HTR-8/SVneo (cell line): ENCODE measurements around the gene KANSL1L.
A peak's percentile ranks its signal among the peaks of the same experiment; 100 is the strongest.

Experiments used
- DNase-seq: peaks from one replicate; pipeline ENCODE4 v3.0.0; 2011; ENCODE audit warnings: low spot score, mixed read lengths; ENCODE audit not compliant: insufficient read length
- FAIRE-seq: peaks from 2 replicates; lab custom pipeline; 2011; peaks lifted over from hg19 to GRCh38; lab: Jason Lieb, UNC

Gene KANSL1L

GRCh38 chr2:210004881-210005280 lies 166.3 kb downstream of the KANSL1L start:
- FAIRE-seq (no peak), DNase-seq (no peak)

- FAIRE-seq (no peak), DNase-seq (no peak)
These were observed 167.8 kb downstream of the KANSL1L start for GRCh38 chr2:210003359-210003758.

- DNase-seq (peak; percentile 87), FAIRE-seq (peak; percentile 94)
These were observed 168.8 kb downstream of the KANSL1L start, which contains the start of gene RPE for GRCh38 chr2:210002158-210003157. Gene RPE, plus strand, starts transcription at chr2:210002638. Its CDS starts 24 bp downstream, at chr2:210002662.

- FAIRE-seq (no peak), DNase-seq (no peak)
These were observed 170.5 kb downstream of the KANSL1L start for GRCh38 chr2:210000464-210001324.

GRCh38 chr2:209998596-209998995 lies 172.6 kb downstream of the KANSL1L start:
- FAIRE-seq, result no peak
- no peak for DNase-seq

GRCh38 chr2:209993968-209994367 lies 177.2 kb downstream of the KANSL1L start:
- DNase-seq (no peak), FAIRE-seq (no peak)

GRCh38 chr2:209990838-209991237 lies 180.4 kb downstream of the KANSL1L start:
- DNase-seq (no peak), FAIRE-seq (no peak)

GRCh38 chr2:209988010-209988409 lies 183.2 kb downstream of the KANSL1L start:
- FAIRE-seq, result no peak
- DNase-seq, result no peak

- no peak for DNase-seq
- peak; percentile 16 for FAIRE-seq
These were observed 184.8 kb downstream of the KANSL1L start for GRCh38 chr2:209986415-209986814.

- no peak for DNase-seq
- FAIRE-seq, result no peak
These were observed 185.3 kb downstream of the KANSL1L start for GRCh38 chr2:209985874-209986273.

GRCh38 chr2:209984291-209984690 lies 186.9 kb downstream of the KANSL1L start:
- no peak for FAIRE-seq
- no peak for DNase-seq

- FAIRE-seq (no peak), DNase-seq (peak; percentile 27)
These were observed 193.6 kb downstream of the KANSL1L start for GRCh38 chr2:209977386-209978239.

GRCh38 chr2:209976698-209977385 lies 194.4 kb downstream of the KANSL1L start:
- DNase-seq, result no peak
- no peak for FAIRE-seq

- DNase-seq, result no peak
- FAIRE-seq, result no peak
These were observed 196.6 kb downstream of the KANSL1L start for GRCh38 chr2:209974576-209974975.

- FAIRE-seq, result no peak
- no peak for DNase-seq
These were observed 197.9 kb downstream of the KANSL1L start for GRCh38 chr2:209973328-209973727.
